Mesenchymal stem cell (in vitro differentiated cells and primary cell): ENCODE results near the gene TAS2R39.

Source experiments
- DNase-seq: peaks from one replicate; pipeline ENCODE4 v3.0.0-alpha.2; 2013
- H2AFZ ChIP-seq: one replicate; pipeline ENCODE4 v1.6.1; 2013; ENCODE audit warnings: low read depth, mild to moderate bottlenecking, control low read depth, inconsistent platforms, low read length, moderate library complexity
- H2AK5ac ChIP-seq: 2 replicates; pipeline ENCODE4 v1.6.1; 2013; ENCODE audit warnings: low read length, moderate library complexity, mild to moderate bottlenecking, inconsistent platforms; ENCODE audit not compliant: severe bottlenecking
- H2BK120ac ChIP-seq: one replicate; pipeline ENCODE4 v1.6.1; 2013; ENCODE audit warnings: low read depth, mild to moderate bottlenecking, inconsistent platforms, low read length, moderate library complexity
- H2BK12ac ChIP-seq, 2 experiments: one replicate each; pipeline ENCODE4 v1.6.1; 2013; ENCODE audit warnings: inconsistent platforms in 2 of 2, low read length in 2 of 2, mild to moderate bottlenecking in 2 of 2, moderate library complexity in 2 of 2, control low read depth in 1 of 2
- H2BK15ac ChIP-seq: one replicate; pipeline ENCODE4 v1.6.1; 2013; ENCODE audit warnings: mild to moderate bottlenecking, low read depth, inconsistent platforms; ENCODE audit not compliant: poor library complexity, severe bottlenecking
- H2BK5ac ChIP-seq: 2 replicates; pipeline ENCODE4 v1.6.1; 2013; ENCODE audit warnings: low read depth, mild to moderate bottlenecking, low read length, control low read depth, inconsistent platforms; ENCODE audit not compliant: poor library complexity, severe bottlenecking
- H3K14ac ChIP-seq, 2 experiments: one replicate each; pipeline ENCODE4 v1.6.1; 2013; ENCODE audit warnings: inconsistent platforms in 2 of 2, low read length in 2 of 2, control low read depth in 1 of 2, mild to moderate bottlenecking in 1 of 2, moderate library complexity in 1 of 2
- H3K18ac ChIP-seq, 2 experiments: one replicate each; pipeline ENCODE4 v1.6.1; 2013; ENCODE audit warnings: inconsistent platforms in 2 of 2, low read length in 2 of 2, control low read depth in 1 of 2, low read depth in 1 of 2, mild to moderate bottlenecking in 1 of 2
- H3K23ac ChIP-seq, 2 experiments: one replicate each; pipeline ENCODE4 v1.6.1; 2013; ENCODE audit warnings: inconsistent platforms in 2 of 2, low read length in 2 of 2, mild to moderate bottlenecking in 2 of 2, moderate library complexity in 2 of 2, control low read depth in 1 of 2
- H3K27ac ChIP-seq: 2 replicates; pipeline ENCODE4 v1.5.1; 2013; ENCODE audit warnings: mild to moderate bottlenecking, moderate library complexity, low read length, control low read depth, inconsistent platforms; ENCODE audit not compliant: poor library complexity, severe bottlenecking
- H3K27me3 ChIP-seq, 2 experiments: 2 replicates each; pipeline versions ENCODE4 v1.6.1 to v1.7.0; 2013; ENCODE audit warnings: low read length in 2 of 2, mild to moderate bottlenecking in 2 of 2, moderate library complexity in 2 of 2, control low read depth in 1 of 2, inconsistent platforms in 1 of 2; ENCODE audit not compliant: control insufficient read depth in 1 of 2, insufficient read depth in 1 of 2
- H3K36me3 ChIP-seq, 2 experiments: 2 replicates each; pipeline versions ENCODE4 v1.6.1 to v1.7.0; 2013; ENCODE audit warnings: low read length in 2 of 2, control low read depth in 1 of 2, inconsistent platforms in 1 of 2, low read depth in 1 of 2, mild to moderate bottlenecking in 1 of 2; ENCODE audit not compliant: insufficient read depth in 2 of 2, control insufficient read depth in 1 of 2
- H3K4ac ChIP-seq, 2 experiments: one replicate each; pipeline ENCODE4 v1.6.1; 2013; ENCODE audit warnings: inconsistent platforms in 2 of 2, low read length in 2 of 2, mild to moderate bottlenecking in 2 of 2, moderate library complexity in 2 of 2, control low read depth in 1 of 2, low read depth in 1 of 2
- H3K4me1 ChIP-seq: 2 replicates; pipeline ENCODE4 v1.6.1; 2013; ENCODE audit warnings: low read depth, low read length, control low read depth; ENCODE audit not compliant: control insufficient read depth, insufficient read depth
- H3K4me2 ChIP-seq: 2 replicates; pipeline ENCODE4 v1.6.1; 2013; ENCODE audit warnings: low read length, mild to moderate bottlenecking, inconsistent platforms; ENCODE audit not compliant: poor library complexity, severe bottlenecking
- H3K4me3 ChIP-seq, 2 experiments: 2 replicates each; pipeline versions ENCODE4 v1.5.1 to v1.7.0; 2013; ENCODE audit warnings: low read length in 2 of 2, mild to moderate bottlenecking in 2 of 2, control low read depth in 1 of 2, low read depth in 1 of 2; ENCODE audit not compliant: insufficient read depth in 1 of 2
- H3K79me1 ChIP-seq: replicated peaks from 2 replicates; pipeline ENCODE4 v1.6.1; 2013; ENCODE audit warnings: mild to moderate bottlenecking, control low read depth, low read length, inconsistent platforms; ENCODE audit not compliant: poor library complexity, severe bottlenecking
- H3K9ac ChIP-seq: 2 replicates; pipeline ENCODE4 v1.7.0; 2013; ENCODE audit warnings: mild to moderate bottlenecking, low read length, moderate library complexity
- H3K9me3 ChIP-seq: 2 replicates; pipeline ENCODE4 v1.7.0; 2013; ENCODE audit warnings: mild to moderate bottlenecking, low read length; ENCODE audit not compliant: control insufficient read depth
- H4K8ac ChIP-seq: one replicate; pipeline ENCODE4 v1.6.1; 2013; ENCODE audit warnings: inconsistent platforms, mild to moderate bottlenecking, low read length, moderate library complexity
- H4K91ac ChIP-seq: one replicate; pipeline ENCODE4 v1.6.1; 2013; ENCODE audit warnings: mild to moderate bottlenecking, low read length, inconsistent platforms
- WGBS: methylation state at CpG from one replicate; pipeline ENCODE4 v1.1.7; 2013; ENCODE audit warnings: mixed read lengths; 5-methylcytosine and 5-hydroxymethylcytosine counted together

The TAS2R39 gene

DNA sequence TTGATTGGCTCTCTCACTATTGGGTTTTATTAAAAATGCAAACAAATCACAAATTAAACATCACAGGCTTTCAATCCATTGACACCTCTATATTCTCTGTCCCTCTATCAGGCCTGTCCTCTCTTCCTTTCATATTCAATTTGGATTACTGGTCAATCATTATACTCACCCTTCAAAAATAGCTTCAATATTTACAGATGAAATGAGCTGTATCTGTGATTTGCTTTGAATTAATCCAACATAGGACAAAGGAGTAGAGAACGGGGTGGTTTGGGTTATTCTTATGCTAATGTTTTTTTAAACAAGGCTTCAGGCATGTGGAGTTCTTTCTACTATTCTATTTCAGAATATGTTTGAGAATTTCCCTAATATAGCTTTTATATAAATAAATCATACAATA is 2.3 kb downstream of the TAS2R39 start:
- Histone ChIP-seq H4K8ac (no peak overlapping the region), H2BK5ac (no peak overlapping the region), H3K4me2 (no peak overlapping the region), H2BK15ac (no peak overlapping the region), H3K4me1 (no peaks in the 10 kb centered on the region), H3K18ac (no peak overlapping the region), H3K36me3 (no peaks in the 10 kb centered on the region), H2AFZ (no peak overlapping the region), H3K27ac (no peak overlapping the region), H3K9ac (no peak overlapping the region), H3K14ac (no peak overlapping the region), H2BK120ac (no peak overlapping the region), H3K4ac (no peak overlapping the region), H3K9me3 (no peaks in the 10 kb centered on the region), H3K4me3 (no peak overlapping the region), H3K79me1 (no peaks in the 10 kb centered on the region), H4K91ac (no peak overlapping the region), H2AK5ac (no peak overlapping the region), H3K23ac (no peak overlapping the region), H3K27me3 (peaks cover 3 to 8% of the 10 kb centered on the region in 2 experiments), H2BK12ac (no peak overlapping the region)
- no peak for DNase-seq
- 0% methylated on average over 1 of the region's 1 CpG for WGBS

DNA sequence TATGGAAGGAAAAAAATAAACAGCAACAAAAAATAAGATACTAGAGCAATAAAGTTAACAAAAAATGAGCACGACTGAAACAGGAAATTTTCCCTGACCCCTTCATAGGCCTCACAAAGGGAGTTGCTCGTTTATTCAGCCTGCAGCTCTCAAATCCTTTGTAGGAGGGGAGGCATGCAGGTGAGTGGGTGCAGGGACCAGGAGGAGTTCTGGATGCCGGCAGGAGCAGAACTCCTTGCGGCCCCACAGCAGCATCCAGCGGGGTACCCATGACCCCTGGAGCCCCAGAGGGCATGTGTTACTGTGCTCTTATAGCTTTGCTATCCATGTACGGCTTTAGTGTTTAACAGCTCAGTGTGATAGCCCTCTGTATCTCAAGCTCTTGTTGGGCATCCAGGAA is 5.8 kb downstream of the TAS2R39 start:
- Histone ChIP-seq H3K9me3 (no peaks in the 10 kb centered on the region), H3K27me3 (peaks cover 0 to 8% of the 10 kb centered on the region in 2 experiments), H3K79me1 (no peaks in the 10 kb centered on the region), H3K4me3 (no peak overlapping the region), H3K36me3 (no peaks in the 10 kb centered on the region), H2BK120ac (no peak overlapping the region), H4K91ac (no peak overlapping the region), H2BK12ac (no peak overlapping the region), H3K4me2 (no peak overlapping the region), H3K14ac (no peak overlapping the region), H3K4ac (no peak overlapping the region), H2AFZ (no peak overlapping the region), H3K18ac (no peak overlapping the region), H2AK5ac (no peak overlapping the region), H2BK15ac (no peak overlapping the region), H3K23ac (no peak overlapping the region), H2BK5ac (no peak overlapping the region), H3K9ac (no peak overlapping the region), H3K27ac (no peak overlapping the region), H4K8ac (no peak overlapping the region), H3K4me1 (no peaks in the 10 kb centered on the region)
- WGBS = 64% methylated on average over 6 of the region's 6 CpGs
- DNase-seq = no peak

DNA sequence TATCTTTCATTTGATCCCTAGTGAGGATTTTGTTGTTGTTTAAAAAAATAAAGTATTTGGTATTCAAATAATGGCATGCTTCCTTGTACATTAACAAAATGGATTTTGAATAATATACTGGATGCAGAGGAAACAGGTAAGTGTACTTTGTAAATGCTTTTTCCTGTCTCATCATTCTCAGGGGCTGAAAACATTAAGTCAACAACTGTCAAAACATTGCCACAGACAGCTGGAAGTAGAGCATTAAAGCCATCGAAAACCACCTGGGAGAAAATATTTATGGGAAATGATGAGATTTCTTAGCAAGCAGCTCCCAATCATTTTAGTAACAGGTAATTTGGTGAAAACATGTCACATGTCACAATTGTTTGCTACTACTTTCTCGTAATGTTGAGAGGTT is 10.7 kb downstream of the TAS2R39 start:
- H4K8ac ChIP-seq = no peak overlapping the region
- no peaks in the 10 kb centered on the region for H3K36me3 ChIP-seq
- peaks cover 0 to 8% of the 10 kb centered on the region in 2 experiments for H3K27me3 ChIP-seq
- no peak overlapping the region for H3K23ac ChIP-seq
- H2AFZ ChIP-seq = no peak overlapping the region
- H2BK120ac ChIP-seq = no peak overlapping the region
- no peak overlapping the region for H3K4me3 ChIP-seq
- H3K9me3 ChIP-seq = peaks cover 6% of the 10 kb centered on the region
- no peaks in the 10 kb centered on the region for H3K4me1 ChIP-seq
- H3K18ac ChIP-seq = no peak overlapping the region
- no peak overlapping the region for H2BK5ac ChIP-seq
- H3K79me1 ChIP-seq = no peaks in the 10 kb centered on the region
- H3K4me2 ChIP-seq = no peak overlapping the region
- H3K4ac ChIP-seq = no peak overlapping the region
- H3K14ac ChIP-seq = no peak overlapping the region
- WGBS = 100% methylated on average over 1 of the region's 2 CpGs
- H2BK15ac ChIP-seq = no peak overlapping the region
- no peak overlapping the region for H3K27ac ChIP-seq
- H3K9ac ChIP-seq = no peak overlapping the region
- no peak overlapping the region for H2BK12ac ChIP-seq
- H4K91ac ChIP-seq = no peak overlapping the region
- no peak overlapping the region for H2AK5ac ChIP-seq
- no peak for DNase-seq

DNA sequence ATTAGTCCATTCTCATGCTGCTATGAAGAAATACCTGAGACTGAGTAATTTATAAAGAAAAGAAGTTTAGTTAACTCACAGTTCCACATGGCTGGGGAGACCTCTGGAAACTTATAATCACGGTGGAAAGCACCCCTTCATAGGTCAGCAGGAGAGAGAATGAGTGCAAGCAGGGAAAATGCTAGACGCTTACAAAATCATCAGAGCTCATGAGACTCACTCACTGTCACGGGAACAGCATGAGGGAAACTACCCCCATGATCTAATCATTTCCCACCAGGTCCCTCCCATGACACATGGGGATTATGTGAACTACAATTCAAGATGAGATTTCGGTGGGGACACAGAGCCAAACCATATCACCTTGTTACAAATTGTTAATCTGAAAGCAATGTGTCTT is 15.8 kb downstream of the TAS2R39 start:
- Histone ChIP-seq H3K27ac (no peak overlapping the region), H4K8ac (no peak overlapping the region), H3K18ac (no peak overlapping the region), H2BK12ac (no peak overlapping the region), H3K79me1 (no peaks in the 10 kb centered on the region), H3K27me3 (peaks cover 0 to 5% of the 10 kb centered on the region in 2 experiments), H2AK5ac (no peak overlapping the region), H2BK15ac (no peak overlapping the region), H3K23ac (no peak overlapping the region), H3K4me3 (no peak overlapping the region), H2AFZ (no peak overlapping the region), H3K4me1 (no peaks in the 10 kb centered on the region), H3K14ac (no peak overlapping the region), H3K36me3 (no peaks in the 10 kb centered on the region), H2BK5ac (no peak overlapping the region), H3K9ac (no peak overlapping the region), H2BK120ac (no peak overlapping the region), H3K4me2 (no peak overlapping the region), H4K91ac (no peak overlapping the region), H3K9me3 (peaks cover 6% of the 10 kb centered on the region), H3K4ac (no peak overlapping the region)
- no peak for DNase-seq
- 61% methylated on average over 4 of the region's 4 CpGs for WGBS
